AG10803 (cell line): ENCODE results near the gene OLA1.

Source experiments
- DNase-seq: peaks from one replicate; pipeline ENCODE4 v3.0.0; 2010; ENCODE audit warnings: low read depth
- H3K4me3 ChIP-seq: 2 replicates; pipeline ENCODE4 v1.5.1; 2011; ENCODE audit warnings: mild to moderate bottlenecking, low read length, control low read depth
- TF ChIP-seq, protein P1 (sequence below): conservative IDR thresholded peaks from 2 replicates; pipeline ENCODE4 v1.5.1; 2011; ENCODE audit warnings: mild to moderate bottlenecking, low read length, control low read depth, inconsistent platforms

Gene OLA1

DNA sequence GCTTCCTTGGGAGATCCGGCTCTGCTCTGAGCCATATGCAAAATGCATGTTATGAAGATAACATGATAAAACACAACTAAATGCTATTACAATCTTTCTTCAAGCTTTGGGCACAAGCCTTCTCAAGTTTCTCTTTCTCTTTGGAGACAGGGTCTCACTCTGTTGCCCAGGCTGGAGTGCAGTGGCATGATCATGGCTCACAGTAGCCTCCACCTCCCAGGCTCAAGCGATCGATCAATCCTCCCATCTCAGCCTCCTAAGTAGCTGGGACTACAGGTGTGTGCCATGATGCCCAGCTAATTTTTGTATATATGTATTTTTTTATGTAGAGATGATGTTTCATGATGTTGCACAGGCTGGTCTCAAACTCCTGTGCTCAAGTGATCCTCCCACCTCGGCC, 175.5 kb downstream of the OLA1 start:
- TF ChIP-seq, protein P1, sequence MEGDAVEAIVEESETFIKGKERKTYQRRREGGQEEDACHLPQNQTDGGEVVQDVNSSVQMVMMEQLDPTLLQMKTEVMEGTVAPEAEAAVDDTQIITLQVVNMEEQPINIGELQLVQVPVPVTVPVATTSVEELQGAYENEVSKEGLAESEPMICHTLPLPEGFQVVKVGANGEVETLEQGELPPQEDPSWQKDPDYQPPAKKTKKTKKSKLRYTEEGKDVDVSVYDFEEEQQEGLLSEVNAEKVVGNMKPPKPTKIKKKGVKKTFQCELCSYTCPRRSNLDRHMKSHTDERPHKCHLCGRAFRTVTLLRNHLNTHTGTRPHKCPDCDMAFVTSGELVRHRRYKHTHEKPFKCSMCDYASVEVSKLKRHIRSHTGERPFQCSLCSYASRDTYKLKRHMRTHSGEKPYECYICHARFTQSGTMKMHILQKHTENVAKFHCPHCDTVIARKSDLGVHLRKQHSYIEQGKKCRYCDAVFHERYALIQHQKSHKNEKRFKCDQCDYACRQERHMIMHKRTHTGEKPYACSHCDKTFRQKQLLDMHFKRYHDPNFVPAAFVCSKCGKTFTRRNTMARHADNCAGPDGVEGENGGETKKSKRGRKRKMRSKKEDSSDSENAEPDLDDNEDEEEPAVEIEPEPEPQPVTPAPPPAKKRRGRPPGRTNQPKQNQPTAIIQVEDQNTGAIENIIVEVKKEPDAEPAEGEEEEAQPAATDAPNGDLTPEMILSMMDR, result no peak
- no peak for DNase-seq
- no peak overlapping the region for H3K4me3 ChIP-seq

DNA sequence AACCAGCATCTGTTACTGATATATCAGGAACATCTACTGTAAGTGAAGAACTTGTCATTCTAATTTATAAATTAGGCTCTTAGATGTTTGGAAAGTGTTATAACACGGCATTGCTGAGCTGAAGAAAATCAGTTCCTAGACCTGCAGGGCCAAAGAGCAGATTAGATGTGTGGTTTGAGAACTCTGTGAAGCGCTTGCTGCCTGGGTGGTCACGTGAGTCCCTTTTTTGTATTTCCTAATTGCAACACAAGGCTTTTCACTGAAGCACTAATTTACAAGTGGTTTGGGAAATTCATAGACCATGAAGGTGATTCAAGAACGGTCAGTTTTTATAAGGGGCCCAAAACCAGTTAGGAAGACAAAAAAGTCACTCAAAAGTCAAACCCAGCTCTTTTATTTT, 176.3 kb downstream of the OLA1 start:
- DNase-seq, result no peak
- H3K4me3 ChIP-seq, result no peak overlapping the region
- TF ChIP-seq, protein P1, result no peak

DNA sequence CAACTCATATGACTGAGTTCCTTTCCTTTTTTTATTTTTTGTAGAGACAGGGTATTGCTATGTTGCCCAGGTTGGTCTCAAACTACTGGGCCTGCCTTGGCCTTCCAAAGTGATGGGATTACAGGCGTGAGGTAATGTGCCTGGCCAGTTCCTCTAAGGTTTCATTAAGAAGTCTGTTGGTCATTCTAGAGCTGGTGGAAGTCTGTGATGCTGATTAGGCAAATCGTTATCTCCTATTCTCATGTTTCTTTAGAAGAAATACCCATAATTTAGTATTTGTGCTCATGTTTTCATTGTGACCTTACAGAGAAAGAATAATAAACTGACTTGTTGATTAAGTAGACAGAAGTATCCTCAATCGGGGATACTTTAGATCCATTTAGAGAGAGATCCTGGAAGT, 177.0 kb downstream of the OLA1 start:
- TF ChIP-seq, protein P1, result no peak
- H3K4me3 ChIP-seq, result no peak overlapping the region
- no peak for DNase-seq

DNA sequence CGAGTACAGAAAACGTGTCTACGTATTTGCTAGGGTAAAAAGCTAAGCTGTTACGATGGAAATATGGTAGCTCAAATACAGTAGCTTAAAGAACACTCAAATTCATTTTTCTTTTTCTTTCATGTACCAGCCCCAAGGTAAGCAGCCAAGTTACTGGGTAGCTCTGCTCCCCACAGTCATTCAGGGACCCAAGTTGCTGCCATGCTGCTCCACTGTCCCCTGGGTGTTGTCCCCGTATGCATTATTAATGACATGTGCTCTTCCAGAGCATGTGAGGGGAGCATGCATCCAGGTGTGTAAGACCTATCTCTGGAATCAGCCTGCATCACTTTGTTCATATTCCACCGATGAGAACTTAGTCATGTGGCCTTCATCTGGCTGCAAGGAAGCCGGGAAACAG, 178.1 kb downstream of the OLA1 start:
- H3K4me3 ChIP-seq, result no peak overlapping the region
- TF ChIP-seq, protein P1, result no peak
- DNase-seq, result no peak

DNA sequence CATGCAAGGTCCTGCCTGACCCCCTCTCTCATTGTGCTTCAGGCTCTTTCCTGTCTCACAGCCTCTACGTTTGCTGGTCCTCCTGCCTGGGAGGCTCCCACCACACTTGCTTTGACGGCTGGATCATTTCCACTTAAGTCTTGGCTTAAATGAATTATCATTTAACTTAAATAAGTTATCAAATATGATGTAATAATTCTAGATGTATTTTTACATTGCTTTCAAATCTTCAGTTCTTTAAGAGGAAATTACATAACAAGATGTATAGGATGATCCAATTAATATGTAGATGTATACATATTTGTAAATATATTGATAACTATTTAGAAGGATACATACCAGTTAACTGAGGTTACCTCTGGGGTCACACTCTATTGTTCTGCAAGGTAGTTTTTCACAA, 180.5 kb downstream of the OLA1 start:
- no peak for DNase-seq
- TF ChIP-seq, protein P1, result no peak
- H3K4me3 ChIP-seq, result no peak overlapping the region

DNA sequence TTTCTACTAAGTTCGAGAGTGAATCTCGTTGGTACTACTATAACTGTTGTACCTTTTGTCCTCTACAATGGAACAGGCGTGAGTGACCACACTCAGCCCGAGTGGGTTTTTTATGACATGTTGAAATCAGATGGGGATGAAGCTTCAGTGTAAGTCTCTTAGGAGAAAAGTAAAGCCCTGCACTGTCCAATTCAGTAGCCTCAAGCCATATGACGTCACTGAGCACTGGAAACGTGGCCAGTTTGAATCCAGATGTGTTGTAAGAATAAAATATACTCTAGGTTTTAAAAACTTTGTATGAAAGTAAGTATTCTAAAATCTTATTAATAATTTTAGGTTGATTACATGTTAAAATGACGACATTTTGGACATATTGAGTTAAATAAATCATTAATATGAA, 181.5 kb downstream of the OLA1 start:
- TF ChIP-seq, protein P1, result no peak
- no peak overlapping the region for H3K4me3 ChIP-seq
- no peak for DNase-seq

DNA sequence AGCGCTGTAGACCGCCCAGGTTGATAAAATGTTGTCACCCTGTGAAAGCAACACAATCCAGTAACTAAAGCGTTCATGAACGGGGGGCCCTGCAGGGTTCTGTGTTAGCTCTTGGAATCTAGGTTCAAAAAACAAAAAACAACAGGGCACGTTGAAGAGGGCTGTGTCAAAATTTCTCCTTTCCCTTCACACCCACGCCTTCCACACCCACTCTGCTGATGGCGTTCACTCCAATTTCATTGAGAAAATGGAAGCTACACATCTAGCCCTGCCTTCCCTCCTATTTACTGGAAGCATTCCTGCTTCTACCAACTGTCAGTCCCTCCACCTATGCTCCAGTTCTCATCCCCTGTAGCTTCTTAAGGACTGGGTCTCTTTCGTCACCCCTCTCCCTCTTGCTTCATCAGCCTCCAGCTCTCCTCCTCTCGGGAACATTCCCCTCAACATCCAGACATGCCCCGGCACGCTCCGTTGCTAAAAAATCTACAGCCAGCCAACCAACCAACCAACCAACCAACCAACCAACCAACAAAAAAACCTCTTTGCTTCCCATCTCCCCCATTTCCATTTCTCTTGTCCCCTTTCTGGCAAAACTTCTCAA, 184.7 kb downstream of the OLA1 start:
- TF ChIP-seq, protein P1, result no peak
- DNase-seq, result no peak
- H3K4me3 ChIP-seq, result no peak overlapping the region
